ENCODE measurements around the gene MYD88. TPM values are rescaled to one million over a fixed set of nuclear protein-coding genes. Genes with fewer than 3 reads are reported as not detected.

MYD88 gene
- total and polyA plus RNA-seq, 7 experiments from 2014 or later = 35.2 to 108 (median 52.8) TPM

- ChIA-PET CTCF (no interaction called here), POLR2A (no interaction called here)
- no peak overlapping the region for H3K4me3 Mint-ChIP-seq
- Histone ChIP-seq H3K4me1 (ENCODE audit: control insufficient read depth in 2 of 2, insufficient read depth in 2 of 2, low read length in 2 of 2) (no peaks in the 10 kb centered on the region), H3K36me3 (ENCODE audit: control insufficient read depth in 2 of 3, insufficient read depth in 3 of 3, low read length in 3 of 3) (no peaks in the 10 kb centered on the region), H3K9me3 (ENCODE audit: control insufficient read depth in 2 of 3, low read length in 3 of 3) (no peaks in the 10 kb centered on the region), H3K4me3 (ENCODE audit: low read length) (no peak overlapping the region), H3K27me3 (ENCODE audit: control insufficient read depth in 2 of 2, insufficient read depth in 2 of 2, low read length in 2 of 2) (no peaks in the 10 kb centered on the region), H3K27ac (ENCODE audit: low read depth, low read length) (no peak overlapping the region)
- H3K9me3 Mint-ChIP-seq = peaks cover 0 to 3% (median 0%) of the 10 kb centered on the region in 11 donors
- no peak for DNase-seq
- intact Hi-C loops (cut with micrococcal nuclease) = no loop called here
- H3K27ac Mint-ChIP-seq = no peak overlapping the region
- H3K27me3 Mint-ChIP-seq = no peaks in the 10 kb centered on the region
- H3K4me1 Mint-ChIP-seq = peaks cover 0 to 9% (median 0%) of the 10 kb centered on the region in 7 donors
- no peaks in the 10 kb centered on the region for H3K36me3 Mint-ChIP-seq
- no peak for ATAC-seq
These were observed 26.6 kb upstream of the MYD88 start for GRCh38 chr3:38111696-38112377.

DNA sequence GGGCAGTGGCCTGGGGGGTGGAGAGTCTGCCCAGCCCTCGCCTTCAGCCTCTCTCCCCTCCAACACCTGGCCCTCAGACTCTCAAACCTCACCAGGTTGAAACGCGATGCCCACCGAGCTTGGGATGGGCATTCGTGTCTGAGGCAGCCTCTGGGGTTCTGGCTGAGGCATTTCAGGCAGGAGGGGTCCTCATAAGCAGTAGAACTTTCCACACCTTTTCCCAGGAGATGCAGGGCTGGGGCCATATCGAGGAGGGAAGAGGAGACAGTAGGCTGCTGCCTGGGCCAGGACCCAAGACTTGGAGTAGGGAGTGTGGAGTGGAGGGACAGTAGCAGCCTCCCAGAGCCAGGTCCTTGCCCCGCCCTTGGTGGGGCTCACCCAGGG, 26.1 kb upstream of the MYD88 start:
- H3K9me3 Mint-ChIP-seq = peaks cover 0 to 3% (median 0%) of the 10 kb centered on the region in 11 donors
- no peak overlapping the region for H3K4me3 Mint-ChIP-seq
- DNase-seq (no peak), ATAC-seq (no peak)
- H3K36me3 ChIP-seq (ENCODE audit: control insufficient read depth in 2 of 3, insufficient read depth in 3 of 3, low read length in 3 of 3) = no peaks in the 10 kb centered on the region
- H3K4me3 ChIP-seq (ENCODE audit: low read length) = no peak overlapping the region
- H3K27me3 ChIP-seq (ENCODE audit: control insufficient read depth in 2 of 2, insufficient read depth in 2 of 2, low read length in 2 of 2) = no peaks in the 10 kb centered on the region
- ChIA-PET POLR2A (no interaction called here), CTCF (no interaction called here)
- H3K27me3 Mint-ChIP-seq = no peaks in the 10 kb centered on the region
- no peaks in the 10 kb centered on the region for H3K36me3 Mint-ChIP-seq
- no peaks in the 10 kb centered on the region for H3K4me1 ChIP-seq (ENCODE audit: control insufficient read depth in 2 of 2, insufficient read depth in 2 of 2, low read length in 2 of 2)
- no peak overlapping the region for H3K27ac Mint-ChIP-seq
- peaks cover 0 to 9% (median 0%) of the 10 kb centered on the region in 7 donors for H3K4me1 Mint-ChIP-seq
- H3K27ac ChIP-seq (ENCODE audit: low read depth, low read length) = no peak overlapping the region
- H3K9me3 ChIP-seq (ENCODE audit: control insufficient read depth in 2 of 3, low read length in 3 of 3) = no peaks in the 10 kb centered on the region
- intact Hi-C loops (cut with micrococcal nuclease) = no loop called here

DNA sequence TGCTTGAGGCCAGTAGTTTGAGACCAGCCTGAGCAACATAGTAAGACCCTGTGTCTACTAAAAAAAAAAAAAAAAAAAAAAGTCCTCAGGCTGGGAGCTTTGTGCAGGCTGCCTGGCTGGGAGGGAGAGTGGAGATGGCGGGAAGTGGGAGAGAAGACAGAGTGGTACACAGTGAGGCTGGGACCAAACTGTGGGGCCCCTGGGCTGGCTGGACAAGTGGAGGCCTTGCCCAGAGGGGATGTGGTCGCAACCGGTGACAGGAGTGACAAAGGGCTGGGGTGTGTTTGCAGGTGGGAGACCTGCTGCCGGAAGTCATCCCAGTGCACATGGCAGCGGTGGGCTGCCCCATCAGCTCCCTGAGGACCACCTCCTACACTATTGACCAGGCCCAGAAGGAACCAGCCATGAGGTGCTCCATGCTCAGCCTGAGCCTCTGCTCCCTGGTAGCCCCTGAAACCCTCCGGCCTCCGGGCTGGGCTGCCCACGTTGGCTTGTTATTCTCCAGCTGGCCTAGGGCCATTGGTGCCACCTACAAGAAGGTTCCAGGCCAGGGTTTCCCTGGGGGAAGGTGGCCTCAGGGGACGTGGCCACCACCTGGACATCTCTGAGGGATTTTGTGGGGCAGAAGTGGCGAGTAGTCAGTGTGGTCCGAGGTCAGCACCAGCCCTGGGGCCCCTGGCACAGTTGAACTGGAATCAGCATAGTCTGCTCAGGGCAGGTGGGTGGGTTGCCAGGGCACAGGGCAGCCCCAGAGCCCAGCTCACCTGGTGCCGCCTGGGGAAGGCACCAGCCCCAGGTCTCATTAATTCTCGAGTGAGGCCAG, 24.2 kb upstream of the MYD88 start:
- ChIA-PET CTCF (no interaction called here), POLR2A (no interaction called here)
- no peaks in the 10 kb centered on the region for H3K27me3 Mint-ChIP-seq
- intact Hi-C loops (cut with micrococcal nuclease) = no loop called here
- peaks cover 0 to 3% (median 0%) of the 10 kb centered on the region in 5 donors for H3K36me3 Mint-ChIP-seq
- H3K4me1 Mint-ChIP-seq = peaks cover 4 to 9% (median 6%) of the 10 kb centered on the region in 7 donors
- Histone ChIP-seq H3K4me3 (ENCODE audit: low read length) (no peak overlapping the region), H3K27me3 (ENCODE audit: control insufficient read depth in 2 of 2, insufficient read depth in 2 of 2, low read length in 2 of 2) (no peaks in the 10 kb centered on the region), H3K36me3 (ENCODE audit: control insufficient read depth in 2 of 3, insufficient read depth in 3 of 3, low read length in 3 of 3) (no peaks in the 10 kb centered on the region), H3K4me1 (ENCODE audit: control insufficient read depth in 2 of 2, insufficient read depth in 2 of 2, low read length in 2 of 2) (no peaks in the 10 kb centered on the region), H3K9me3 (ENCODE audit: control insufficient read depth in 2 of 3, low read length in 3 of 3) (no peaks in the 10 kb centered on the region), H3K27ac (ENCODE audit: low read depth, low read length) (no peak overlapping the region)
- peaks cover 0 to 3% (median 0%) of the 10 kb centered on the region in 11 donors for H3K9me3 Mint-ChIP-seq
- H3K27ac Mint-ChIP-seq = no peak overlapping the region
- DNase-seq (no peak), ATAC-seq (no peak)
- no peak overlapping the region for H3K4me3 Mint-ChIP-seq

GRCh38 chr3:38114875-38115644, 23.4 kb upstream of the MYD88 start:
- DNase-seq (peak in 1 of 9 donors; percentile 5), ATAC-seq (no peak)
- ChIA-PET CTCF (interaction anchor here (0.6 kb wide), 1 partner anchor 77 kb away, joined by 3 read pairs; no protein-coding TSS in a partner anchor), POLR2A (interaction anchor here (1.2 kb wide), 1 partner anchor 50 kb away, joined by 3 read pairs; the partner anchor contains the start of gene OXSR1)
- Histone ChIP-seq H3K36me3 (ENCODE audit: control insufficient read depth in 2 of 3, insufficient read depth in 3 of 3, low read length in 3 of 3) (peaks cover 0 to 5% (median 0%) of the 10 kb centered on the region in 3 experiments), H3K4me1 (ENCODE audit: control insufficient read depth in 2 of 2, insufficient read depth in 2 of 2, low read length in 2 of 2) (no peaks in the 10 kb centered on the region), H3K27me3 (ENCODE audit: control insufficient read depth in 2 of 2, insufficient read depth in 2 of 2, low read length in 2 of 2) (no peaks in the 10 kb centered on the region), H3K27ac (ENCODE audit: low read depth, low read length) (no peak overlapping the region), H3K4me3 (ENCODE audit: low read length) (no peak overlapping the region), H3K9me3 (ENCODE audit: control insufficient read depth in 2 of 3, low read length in 3 of 3) (no peaks in the 10 kb centered on the region)
- Mint-ChIP-seq H3K4me3 (no peak overlapping the region), H3K36me3 (peaks cover 0 to 3% (median 0%) of the 10 kb centered on the region in 5 donors), H3K27ac (peak overlapping the region in 1 of 9 donors; percentile 36), H3K9me3 (peaks cover 0 to 3% (median 0%) of the 10 kb centered on the region in 11 donors), H3K4me1 (peaks cover 4 to 9% (median 6%) of the 10 kb centered on the region in 7 donors), H3K27me3 (no peaks in the 10 kb centered on the region)
- intact Hi-C loops (cut with micrococcal nuclease) = loop anchor here (5.0 kb wide), 3 partner anchors 97 to 537 kb away; no protein-coding TSS in a partner anchor

DNA sequence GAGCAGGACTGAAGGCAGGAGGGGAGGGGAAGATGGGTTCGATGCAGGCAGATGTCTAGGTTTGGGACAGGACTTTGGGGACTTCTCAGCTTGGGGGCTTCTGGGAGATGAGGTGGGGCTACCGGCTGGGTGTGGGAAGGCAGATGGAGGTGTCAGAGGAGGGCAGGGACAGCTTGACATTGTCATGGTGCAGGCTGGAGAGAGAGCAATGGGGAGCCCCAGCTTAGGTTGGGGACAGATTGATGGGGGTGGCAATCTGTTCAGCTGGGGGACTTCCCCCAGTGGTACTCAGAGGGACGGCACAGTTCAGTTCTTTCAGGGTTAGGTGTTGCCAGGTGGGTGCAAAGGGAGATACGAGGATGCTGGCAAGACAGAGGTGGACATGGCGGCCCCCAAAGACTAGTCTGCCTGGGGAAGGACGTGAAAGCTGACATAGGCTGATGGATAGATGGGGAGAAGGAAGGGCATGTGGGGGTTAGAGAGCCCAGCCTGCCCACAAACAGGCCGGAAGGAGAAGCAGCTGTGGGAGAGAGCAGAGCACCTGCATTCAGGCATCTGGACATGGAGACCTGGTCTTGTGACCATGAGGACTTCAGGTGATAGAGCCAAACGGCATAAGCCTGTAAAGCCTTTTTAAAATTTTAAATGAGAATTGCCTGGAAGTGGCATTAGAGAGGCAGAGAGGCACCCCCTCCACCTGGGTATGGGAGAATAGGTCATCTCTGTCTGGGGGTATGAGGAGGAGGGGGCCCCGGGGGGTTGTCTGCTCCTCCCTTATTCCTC, 22.6 kb upstream of the MYD88 start:
- no peak overlapping the region for H3K4me3 Mint-ChIP-seq
- H3K4me1 Mint-ChIP-seq = peaks cover 4 to 12% (median 7%) of the 10 kb centered on the region in 7 donors
- ChIA-PET POLR2A (interaction anchor here (0.7 to 1.2 kb wide), 3 partner anchors 8 to 49 kb away, joined by 3 read pairs; partner anchors contain the start of gene OXSR1), CTCF (interaction anchor here (0.6 to 1.6 kb wide), 3 partner anchors 20 to 228 kb away, joined by 3 to 5 read pairs (median 4); no protein-coding TSS in a partner anchor)
- intact Hi-C loops (cut with micrococcal nuclease) = loop anchor here (5.0 kb wide), 3 partner anchors 96 to 536 kb away; no protein-coding TSS in a partner anchor
- Histone ChIP-seq H3K27ac (ENCODE audit: low read depth, low read length) (no peak overlapping the region), H3K4me3 (ENCODE audit: low read length) (no peak overlapping the region), H3K36me3 (ENCODE audit: control insufficient read depth in 2 of 3, insufficient read depth in 3 of 3, low read length in 3 of 3) (peaks cover 0 to 12% (median 0%) of the 10 kb centered on the region in 3 experiments), H3K27me3 (ENCODE audit: control insufficient read depth in 2 of 2, insufficient read depth in 2 of 2, low read length in 2 of 2) (no peaks in the 10 kb centered on the region), H3K4me1 (ENCODE audit: control insufficient read depth in 2 of 2, insufficient read depth in 2 of 2, low read length in 2 of 2) (no peaks in the 10 kb centered on the region), H3K9me3 (ENCODE audit: control insufficient read depth in 2 of 3, low read length in 3 of 3) (no peaks in the 10 kb centered on the region)
- H3K9me3 Mint-ChIP-seq = peaks cover 0 to 3% (median 0%) of the 10 kb centered on the region in 11 donors
- H3K27me3 Mint-ChIP-seq = no peaks in the 10 kb centered on the region
- H3K36me3 Mint-ChIP-seq = peaks cover 0 to 5% (median 3%) of the 10 kb centered on the region in 5 donors
- DNase-seq (no peak), ATAC-seq (no peak)
- peak overlapping the region in 1 of 9 donors; percentile 3 for H3K27ac Mint-ChIP-seq
